GM23248 (cell line): Measurements from ENCODE around the gene SLC7A9.

ENCODE experiments used
- EZH2 ChIP-seq: fragments of 200-600 bp; sonication (generic); IDR thresholded peaks from 2 replicates; pipeline ENCODE4 v1.6.1; 2018; ENCODE audit warnings: antibody characterized with exemption, mild to moderate bottlenecking; ENCODE audit not compliant: insufficient read depth, poor library complexity, severe bottlenecking
- EZH2phosphoT487 ChIP-seq: fragments of 200-600 bp; sonication (generic); IDR thresholded peaks from 2 replicates; pipeline ENCODE4 v1.6.1; 2018; ENCODE audit warnings: antibody characterized with exemption, moderate library complexity, mild to moderate bottlenecking, low read depth; ENCODE audit not compliant: insufficient read depth

GRCh38 chr19:32858559-32858958 lies 11.0 kb downstream of the SLC7A9 start:
- no peak for TF ChIP-seq EZH2phosphoT487
- no peak for TF ChIP-seq EZH2
